Loucy (cell line): ENCODE measurements around the gene ZKSCAN1.

Experiments used
- EZH2phosphoT487 ChIP-seq: fragments of 200-600 bp; IDR thresholded peaks from 2 replicates; pipeline ENCODE4 v1.6.1; 2018; ENCODE audit warnings: antibody characterized with exemption, mild to moderate bottlenecking, moderate library complexity, borderline replicate concordance
- TF ChIP-seq, protein P1 (sequence below): fragments of 200-600 bp; sonication (generic); conservative IDR thresholded peaks from 2 replicates; pipeline ENCODE4 v1.5.1; 2014; ENCODE audit warnings: mild to moderate bottlenecking, antibody characterized with exemption, low read length

- TF ChIP-seq, protein P1, sequence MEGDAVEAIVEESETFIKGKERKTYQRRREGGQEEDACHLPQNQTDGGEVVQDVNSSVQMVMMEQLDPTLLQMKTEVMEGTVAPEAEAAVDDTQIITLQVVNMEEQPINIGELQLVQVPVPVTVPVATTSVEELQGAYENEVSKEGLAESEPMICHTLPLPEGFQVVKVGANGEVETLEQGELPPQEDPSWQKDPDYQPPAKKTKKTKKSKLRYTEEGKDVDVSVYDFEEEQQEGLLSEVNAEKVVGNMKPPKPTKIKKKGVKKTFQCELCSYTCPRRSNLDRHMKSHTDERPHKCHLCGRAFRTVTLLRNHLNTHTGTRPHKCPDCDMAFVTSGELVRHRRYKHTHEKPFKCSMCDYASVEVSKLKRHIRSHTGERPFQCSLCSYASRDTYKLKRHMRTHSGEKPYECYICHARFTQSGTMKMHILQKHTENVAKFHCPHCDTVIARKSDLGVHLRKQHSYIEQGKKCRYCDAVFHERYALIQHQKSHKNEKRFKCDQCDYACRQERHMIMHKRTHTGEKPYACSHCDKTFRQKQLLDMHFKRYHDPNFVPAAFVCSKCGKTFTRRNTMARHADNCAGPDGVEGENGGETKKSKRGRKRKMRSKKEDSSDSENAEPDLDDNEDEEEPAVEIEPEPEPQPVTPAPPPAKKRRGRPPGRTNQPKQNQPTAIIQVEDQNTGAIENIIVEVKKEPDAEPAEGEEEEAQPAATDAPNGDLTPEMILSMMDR = no peak
- no peak for TF ChIP-seq EZH2phosphoT487
Observed at GRCh38 chr7:100063376-100063775, 48.0 kb downstream of the ZKSCAN1 start.
